Endometrium (tissue), 2 donors: Measurements from ENCODE around the gene EFHD2.
"Not testable (repeated sequence)": the region's sequence is repeated elsewhere in the genome, so short reads cannot be mapped to it uniquely, and the experiment has no call there.

ENCODE experiments used
- FAIRE-seq: peaks from 2 replicates; lab custom pipeline; 2012; peaks lifted over from hg19 to GRCh38; lab: Jason Lieb, UNC
- donor health status: control.
- donor health status: control.

Gene EFHD2

GRCh38 chr1:15388201-15388880 lies 21.3 kb upstream of the EFHD2 start:
- no peak for FAIRE-seq

- FAIRE-seq = not testable (repeated sequence)
These were observed 19.9 kb upstream of the EFHD2 start for GRCh38 chr1:15389828-15390227.

- FAIRE-seq = no peak
These were observed 19.0 kb upstream of the EFHD2 start for GRCh38 chr1:15390667-15391066.

GRCh38 chr1:15391366-15391765 lies 18.3 kb upstream of the EFHD2 start:
- no peak for FAIRE-seq

- no peak for FAIRE-seq
These were observed 16.0 kb upstream of the EFHD2 start for GRCh38 chr1:15393475-15394257.

GRCh38 chr1:15394258-15394690 lies 15.4 kb upstream of the EFHD2 start:
- no peak for FAIRE-seq

- FAIRE-seq = no peak
These were observed 12.5 kb upstream of the EFHD2 start for GRCh38 chr1:15397236-15397635.

- FAIRE-seq = no peak
These were observed 10.0 kb upstream of the EFHD2 start for GRCh38 chr1:15399710-15400109.

- FAIRE-seq = no peak
These were observed 9.1 kb upstream of the EFHD2 start for GRCh38 chr1:15400627-15401026.

GRCh38 chr1:15401391-15402055 lies 8.2 kb upstream of the EFHD2 start:
- no peak for FAIRE-seq

- no peak for FAIRE-seq
These were observed 6.8 kb upstream of the EFHD2 start for GRCh38 chr1:15402809-15403450.

GRCh38 chr1:15403962-15404580 lies 5.6 kb upstream of the EFHD2 start:
- FAIRE-seq = no peak

- FAIRE-seq = no peak
These were observed 4.4 kb upstream of the EFHD2 start for GRCh38 chr1:15405106-15405850.

GRCh38 chr1:15406614-15407559 lies 2.8 kb upstream of the EFHD2 start:
- FAIRE-seq = no peak

- FAIRE-seq = no peak
These were observed 2.1 kb upstream of the EFHD2 start for GRCh38 chr1:15407580-15407979.

GRCh38 chr1:15408890-15409387 lies 749 bp upstream of the EFHD2 start:
- no peak for FAIRE-seq

- no peak for FAIRE-seq
These were observed 665 bp downstream of the EFHD2 start for GRCh38 chr1:15410223-15410883.

GRCh38 chr1:15410884-15411245 lies 1.2 kb downstream of the EFHD2 start:
- no peak for FAIRE-seq

- no peak for FAIRE-seq
These were observed 2.0 kb downstream of the EFHD2 start for GRCh38 chr1:15411593-15412137.
